Ramos (cell line): ENCODE measurements around the gene PLA2G6.

Source experiments
- in situ Hi-C: fragments of 300-500 bp; cut with MboI; formaldehyde crosslinking; loops from one replicate; pipeline ENCODE4 v1.14.3; 2022; ENCODE audit warnings: low sequenced_read_pairs; ENCODE audit not compliant: unreplicated experiment

PLA2G6 gene

GRCh38 chr22:38065539-38065938 is 116.1 kb downstream of the PLA2G6 start:
- in situ Hi-C loops = no loop called here

- in situ Hi-C loops = no loop called here
Observed at GRCh38 chr22:38062791-38063190, 118.8 kb downstream of the PLA2G6 start.
